ENCODE measurements around the gene SUSD4. TPM values are rescaled to one million over a fixed set of nuclear protein-coding genes. Genes with fewer than 3 reads are reported as not detected.
A peak's percentile ranks its signal among the peaks of the same experiment; 100 is the strongest.

SUSD4 gene
- total RNA-seq, 1 experiment from 2014 or later: 3.2 TPM

DNA sequence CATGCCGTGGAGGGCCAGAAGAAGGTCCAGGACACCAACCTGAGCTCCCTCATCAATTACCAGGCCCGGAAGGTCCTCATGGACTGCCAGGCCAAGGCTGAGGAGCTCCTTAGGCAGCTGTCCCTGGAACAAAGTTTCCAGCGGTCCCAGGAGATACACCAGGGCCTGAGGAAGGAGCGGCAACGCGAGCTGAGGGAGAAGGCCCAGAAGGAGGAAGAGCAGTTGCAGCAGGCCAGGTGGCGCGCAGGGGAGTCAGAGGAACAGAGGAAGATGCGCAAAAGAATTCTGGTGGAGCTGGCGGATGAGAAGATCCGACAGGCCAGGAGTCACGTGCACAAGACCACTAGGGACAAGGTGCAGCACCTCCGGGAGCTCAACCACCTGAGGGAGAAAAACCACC, 30.7 kb upstream of the SUSD4 start:
- no peaks in the 10 kb centered on the region for H3K36me3 ChIP-seq (ENCODE audit: low read depth)
- H3K27ac ChIP-seq: no peak overlapping the region
- no peak overlapping the region for H3K4me2 ChIP-seq
- H3K9me3 ChIP-seq (ENCODE audit: insufficient read depth, low read depth): no peaks in the 10 kb centered on the region
- no peak for DNase-seq
- no TSS peak for BruUV-seq (replicated peaks)
- no peaks in the 10 kb centered on the region for H4K20me1 ChIP-seq (ENCODE audit: insufficient read depth)
- intact Hi-C loops (cut with micrococcal nuclease; ENCODE audit: unreplicated experiment): no loop called here
- no peaks in the 10 kb centered on the region for H3K79me2 ChIP-seq (ENCODE audit: low read depth)
- no peaks in the 10 kb centered on the region for H3K9me2 ChIP-seq (ENCODE audit: insufficient read depth)
- H3K4me3 ChIP-seq: no peak overlapping the region
- peaks cover 24% of the 10 kb centered on the region for H3K27me3 ChIP-seq (ENCODE audit: insufficient read depth, low read depth)
- no peak overlapping the region for H2AFZ ChIP-seq
- no peaks in the 10 kb centered on the region for H3F3A ChIP-seq (ENCODE audit: insufficient read depth, low read depth)
- TF ChIP-seq, protein P1, sequence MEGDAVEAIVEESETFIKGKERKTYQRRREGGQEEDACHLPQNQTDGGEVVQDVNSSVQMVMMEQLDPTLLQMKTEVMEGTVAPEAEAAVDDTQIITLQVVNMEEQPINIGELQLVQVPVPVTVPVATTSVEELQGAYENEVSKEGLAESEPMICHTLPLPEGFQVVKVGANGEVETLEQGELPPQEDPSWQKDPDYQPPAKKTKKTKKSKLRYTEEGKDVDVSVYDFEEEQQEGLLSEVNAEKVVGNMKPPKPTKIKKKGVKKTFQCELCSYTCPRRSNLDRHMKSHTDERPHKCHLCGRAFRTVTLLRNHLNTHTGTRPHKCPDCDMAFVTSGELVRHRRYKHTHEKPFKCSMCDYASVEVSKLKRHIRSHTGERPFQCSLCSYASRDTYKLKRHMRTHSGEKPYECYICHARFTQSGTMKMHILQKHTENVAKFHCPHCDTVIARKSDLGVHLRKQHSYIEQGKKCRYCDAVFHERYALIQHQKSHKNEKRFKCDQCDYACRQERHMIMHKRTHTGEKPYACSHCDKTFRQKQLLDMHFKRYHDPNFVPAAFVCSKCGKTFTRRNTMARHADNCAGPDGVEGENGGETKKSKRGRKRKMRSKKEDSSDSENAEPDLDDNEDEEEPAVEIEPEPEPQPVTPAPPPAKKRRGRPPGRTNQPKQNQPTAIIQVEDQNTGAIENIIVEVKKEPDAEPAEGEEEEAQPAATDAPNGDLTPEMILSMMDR (conservative IDR thresholded peaks at IDR 0.05): no peak
- TF ChIP-seq EZH2 (IDR thresholded peaks at IDR 0.05; ENCODE audit: low read depth): no peak
- CTCF ChIA-PET: no interaction called here
- POLR2A ChIA-PET (ENCODE audit: unreplicated experiment): interaction anchor here (0.6 kb wide), 1 partner anchor 42 kb away, joined by 9 read pairs; no protein-coding TSS in a partner anchor
- H3K4me1 ChIP-seq (replicated peaks; ENCODE audit: insufficient read depth): peaks cover 17% of the 10 kb centered on the region; the same call in 1 of the 2 replicates

DNA sequence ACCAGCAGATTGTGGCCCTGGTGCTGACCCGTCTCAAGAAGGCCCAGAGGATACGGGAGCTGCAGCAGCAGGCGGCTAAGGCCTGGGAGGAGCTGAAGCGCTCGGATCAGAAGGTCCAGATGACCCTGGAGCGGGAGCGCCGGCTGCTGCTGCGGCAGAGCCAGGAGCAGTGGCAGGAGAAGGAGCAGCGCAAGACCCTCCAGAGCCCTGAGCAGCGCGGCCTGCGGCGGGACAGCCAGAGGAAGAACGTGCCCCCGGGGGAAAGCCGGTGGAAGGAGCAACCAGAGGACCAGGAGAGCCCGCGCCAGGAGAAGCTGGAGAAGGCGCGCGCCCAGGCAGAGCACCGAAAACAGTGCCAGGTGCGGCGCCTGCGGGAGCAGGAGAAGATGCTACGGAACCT, 30.3 kb upstream of the SUSD4 start:
- Histone ChIP-seq H3F3A (ENCODE audit: insufficient read depth, low read depth) (no peaks in the 10 kb centered on the region), H3K9me3 (ENCODE audit: insufficient read depth, low read depth) (no peaks in the 10 kb centered on the region), H3K9me2 (ENCODE audit: insufficient read depth) (no peaks in the 10 kb centered on the region), H3K27ac (no peak overlapping the region), H3K4me1 (replicated peaks; ENCODE audit: insufficient read depth) (peaks cover 17% of the 10 kb centered on the region; the same call in 1 of the 2 replicates), H3K36me3 (ENCODE audit: low read depth) (no peaks in the 10 kb centered on the region), H3K4me2 (peak overlapping the region; percentile 81; the same call in 1 of the 2 replicates), H3K79me2 (ENCODE audit: low read depth) (no peaks in the 10 kb centered on the region), H3K27me3 (ENCODE audit: insufficient read depth, low read depth) (peaks cover 24% of the 10 kb centered on the region), H4K20me1 (ENCODE audit: insufficient read depth) (no peaks in the 10 kb centered on the region), H2AFZ (no peak overlapping the region), H3K4me3 (no peak overlapping the region)
- intact Hi-C loops (cut with micrococcal nuclease; ENCODE audit: unreplicated experiment): no loop called here
- CTCF ChIA-PET: no interaction called here
- BruUV-seq (replicated peaks): no TSS peak
- POLR2A ChIA-PET (ENCODE audit: unreplicated experiment): interaction anchor here (0.6 kb wide), 1 partner anchor 42 kb away, joined by 9 read pairs; no protein-coding TSS in a partner anchor
- DNase-seq: no peak
- TF ChIP-seq, protein P1 (conservative IDR thresholded peaks at IDR 0.05): no peak
- TF ChIP-seq EZH2 (IDR thresholded peaks at IDR 0.05; ENCODE audit: low read depth): no peak

DNA sequence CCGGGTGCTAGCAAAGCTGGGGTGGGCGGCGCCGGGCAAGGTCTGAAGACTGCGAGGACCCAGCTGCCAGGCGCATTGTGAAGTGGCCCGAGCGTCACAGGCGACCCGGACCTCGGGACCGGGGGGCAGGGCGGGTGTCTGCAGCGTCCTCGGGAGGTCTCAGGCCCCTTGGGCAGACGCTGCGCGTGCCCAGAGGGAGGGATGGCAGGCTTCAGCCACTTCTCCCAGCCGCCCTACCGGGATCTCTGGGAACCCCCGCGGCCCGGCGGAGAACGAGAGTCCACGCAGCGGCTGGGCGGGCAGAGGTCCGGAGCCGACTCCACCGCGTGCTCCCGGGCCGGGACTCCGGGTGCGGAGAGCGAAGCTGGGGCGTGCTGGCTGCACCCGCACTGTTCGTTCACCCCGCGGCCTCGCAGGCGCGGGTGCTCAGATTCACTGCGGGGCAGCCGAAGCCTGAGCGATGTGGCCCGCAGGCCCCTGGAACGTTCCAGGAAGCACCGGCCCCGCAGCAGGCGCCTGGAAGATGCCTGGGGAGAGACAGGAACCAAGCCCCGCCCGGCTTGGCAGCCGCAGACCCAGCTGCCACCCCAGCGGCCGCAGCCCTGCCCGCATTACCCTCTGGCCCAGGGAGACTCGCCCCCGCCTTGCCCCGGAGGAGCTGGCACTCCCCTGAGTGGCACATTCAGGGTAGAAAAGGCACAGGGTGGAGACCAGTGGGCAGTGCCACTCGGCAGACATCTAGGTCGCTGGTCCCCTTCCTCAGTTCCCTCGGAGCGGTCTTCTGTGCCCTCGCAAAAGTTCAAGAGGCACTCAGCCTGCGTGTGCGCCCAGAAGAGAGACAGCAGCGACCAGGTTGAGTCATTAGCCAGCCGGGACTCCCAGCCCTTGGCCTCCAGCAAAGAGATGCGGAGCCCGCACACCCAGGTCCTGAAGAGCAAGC, 29.6 kb upstream of the SUSD4 start, which contains the start of gene CCDC185:
CCDC185 (plus strand) TSS at position 141 of the 940 bp plus-strand sequence; CDS start at position 202, 61 bp downstream.
- H3K9me2 ChIP-seq (ENCODE audit: insufficient read depth): no peaks in the 10 kb centered on the region
- no peaks in the 10 kb centered on the region for H3K36me3 ChIP-seq (ENCODE audit: low read depth)
- H3K27me3 ChIP-seq (ENCODE audit: insufficient read depth, low read depth): peaks cover 24% of the 10 kb centered on the region
- peak in 1 of 2 experiments; percentile 51 for DNase-seq
- TF ChIP-seq, protein P1 (conservative IDR thresholded peaks at IDR 0.05): no peak
- TF ChIP-seq EZH2 (IDR thresholded peaks at IDR 0.05; ENCODE audit: low read depth): no peak; the same call in 1 of the 2 replicates
- no peaks in the 10 kb centered on the region for H3F3A ChIP-seq (ENCODE audit: insufficient read depth, low read depth)
- H3K27ac ChIP-seq: no peak within 1 kb of the TSS
- peak within 1 kb of the TSS; percentile 48 for H3K4me3 ChIP-seq
- H3K4me2 ChIP-seq: peak within 1 kb of the TSS; percentile 81
- H4K20me1 ChIP-seq (ENCODE audit: insufficient read depth): no peaks in the 10 kb centered on the region
- H3K4me1 ChIP-seq (replicated peaks; ENCODE audit: insufficient read depth): peaks cover 17% of the 10 kb centered on the region; the same call in 1 of the 2 replicates
- H3K9me3 ChIP-seq (ENCODE audit: insufficient read depth, low read depth): no peaks in the 10 kb centered on the region
- intact Hi-C loops (cut with micrococcal nuclease; ENCODE audit: unreplicated experiment): no loop called here
- ChIA-PET POLR2A (ENCODE audit: unreplicated experiment) (no interaction called here), CTCF (no interaction called here)
- no TSS peak for BruUV-seq (replicated peaks)
- no peaks in the 10 kb centered on the region for H3K79me2 ChIP-seq (ENCODE audit: low read depth)
- peak within 1 kb of the TSS; percentile 68 for H2AFZ ChIP-seq

All from PC-9 (cell line).